Left ventricle myocardium inferior (tissue), 1 donor: ENCODE data around the gene IRX2. TPM values are rescaled to one million over a fixed set of nuclear protein-coding genes. Genes with fewer than 3 reads are reported as not detected.

Source experiments
- DNase-seq: peaks from one replicate; pipeline ENCODE4 v3.0.0-alpha.2; 2020
- H3K27ac ChIP-seq: fragments of 200-600 bp; replicated peaks from 2 replicates; pipeline ENCODE4 v1.8.0; 2021
- H3K27me3 ChIP-seq: fragments of 200-600 bp; 2 replicates; pipeline ENCODE4 v1.8.0; 2021; ENCODE audit warnings: low read depth
- H3K36me3 ChIP-seq: fragments of 200-600 bp; 2 replicates; pipeline ENCODE4 v1.8.0; 2021
- H3K4me1 ChIP-seq: fragments of 200-600 bp; 2 replicates; pipeline ENCODE4 v1.8.0; 2021
- H3K4me3 ChIP-seq: fragments of 200-600 bp; 2 replicates; pipeline ENCODE4 v1.8.0; 2021; ENCODE audit warnings: mild to moderate bottlenecking, moderate library complexity
- H3K9me3 ChIP-seq: fragments of 200-600 bp; replicated peaks from 2 replicates; pipeline ENCODE4 v1.8.0; 2021
- CTCF ChIP-seq: fragments of 200-600 bp; IDR thresholded peaks from 2 replicates; pipeline ENCODE4 v1.8.0; 2021; ENCODE audit warnings: antibody characterized with exemption, mild to moderate bottlenecking, borderline replicate concordance
- intact Hi-C: fragments of 100-400 bp; cut with micrococcal nuclease; formaldehyde crosslinking; loops from one replicate; pipeline ENCODE4 v1.11.0; 2022
- total RNA-seq: library from RNA; stranded (reverse); fragmentation: NEBNext Ultra II Directional; extraction: Animal tissue kit (Norgen Biotek cat#: 25700); gene quantifications from one replicate; pipeline ENCODE4 v1.2.1, GENCODE V29; 2021
- donor health status: DM: no; HTN: yes; CAD: no; lungs with severe emphysema.

The IRX2 gene
- total RNA-seq, 1 donor from 2014 or later = 6.2 TPM

- H3K27me3 ChIP-seq = peaks cover 76% of the 10 kb centered on the region
- no peak overlapping the region for H3K4me3 ChIP-seq
- DNase-seq = no peak
- no peak overlapping the region for H3K27ac ChIP-seq
- no peaks in the 10 kb centered on the region for H3K9me3 ChIP-seq
- intact Hi-C loops = no loop called here
- no peak for TF ChIP-seq CTCF
- H3K36me3 ChIP-seq = no peaks in the 10 kb centered on the region
- no peaks in the 10 kb centered on the region for H3K4me1 ChIP-seq
Measured at GRCh38 chr5:2700876-2701275, 50.6 kb downstream of the IRX2 start.

GRCh38 chr5:2699686-2700085 is 51.8 kb downstream of the IRX2 start:
- Histone ChIP-seq H3K27me3 (peaks cover 64% of the 10 kb centered on the region), H3K36me3 (no peaks in the 10 kb centered on the region), H3K27ac (no peak overlapping the region), H3K4me1 (no peaks in the 10 kb centered on the region), H3K9me3 (peaks cover 7% of the 10 kb centered on the region), H3K4me3 (no peak overlapping the region)
- no peak for TF ChIP-seq CTCF
- intact Hi-C loops = no loop called here
- no peak for DNase-seq

- Histone ChIP-seq H3K4me1 (no peaks in the 10 kb centered on the region), H3K4me3 (no peak overlapping the region), H3K9me3 (peaks cover 9% of the 10 kb centered on the region), H3K27me3 (peaks cover 60% of the 10 kb centered on the region), H3K36me3 (no peaks in the 10 kb centered on the region), H3K27ac (no peak overlapping the region)
- intact Hi-C loops = no loop called here
- DNase-seq = no peak
- no peak for TF ChIP-seq CTCF
Measured at GRCh38 chr5:2699231-2699630, 52.2 kb downstream of the IRX2 start.

GRCh38 chr5:2698581-2698980 is 52.9 kb downstream of the IRX2 start:
- Histone ChIP-seq H3K9me3 (peaks cover 9% of the 10 kb centered on the region), H3K4me3 (no peak overlapping the region), H3K27me3 (peaks cover 57% of the 10 kb centered on the region), H3K4me1 (no peaks in the 10 kb centered on the region), H3K36me3 (no peaks in the 10 kb centered on the region), H3K27ac (no peak overlapping the region)
- no peak for TF ChIP-seq CTCF
- intact Hi-C loops = no loop called here
- no peak for DNase-seq

GRCh38 chr5:2697446-2698200 is 53.9 kb downstream of the IRX2 start:
- no peak overlapping the region for H3K27ac ChIP-seq
- no peak for DNase-seq
- H3K9me3 ChIP-seq = peaks cover 9% of the 10 kb centered on the region
- H3K4me3 ChIP-seq = no peak overlapping the region
- no peaks in the 10 kb centered on the region for H3K36me3 ChIP-seq
- intact Hi-C loops = no loop called here
- no peak for TF ChIP-seq CTCF
- H3K27me3 ChIP-seq = peaks cover 60% of the 10 kb centered on the region
- no peaks in the 10 kb centered on the region for H3K4me1 ChIP-seq
